Heart left ventricle (tissue), 16 donors: Measurements from ENCODE around the gene LRRFIP1. TPM values are rescaled to one million over a fixed set of nuclear protein-coding genes. Genes with fewer than 3 reads are reported as not detected.

Source experiments
- ATAC-seq, 4 donors: fragments of 200-7000 bp; cut with Tn5 transposase; one replicate each; pipeline ENCODE4 v1.9.1; 2020 to 2022; ENCODE audit warnings: moderate library complexity in 4 of 4, mild to moderate bottlenecking in 3 of 4, moderate number of reproducible peaks in 1 of 4
- DNase-seq, 5 donors: peaks; one replicate each; pipeline ENCODE4 v3.0.0-alpha.2; 2020
- H3K27ac ChIP-seq, 12 donors: fragments of 200-600 bp; sonication (generic) in 4 of 12; one replicate each; pipeline versions ENCODE4 v1.5.0 to v1.8.0; 2016 to 2022; ENCODE audit warnings: mild to moderate bottlenecking in 2 of 12
- H3K27me3 ChIP-seq, 9 donors: fragments of 200-600 bp; sonication (generic) in 2 of 9; one replicate each; pipeline versions ENCODE4 v1.5.1 to v1.8.0; 2016 to 2022; ENCODE audit warnings: mild to moderate bottlenecking in 3 of 9
- H3K36me3 ChIP-seq, 9 donors: fragments of 200-600 bp; sonication (generic) in 2 of 9; one replicate each; pipeline versions ENCODE4 v1.5.0 to v1.8.0; 2018 to 2022; ENCODE audit warnings: mild to moderate bottlenecking in 2 of 9
- H3K4me1 ChIP-seq, 12 donors: fragments of 200-600 bp; sonication (generic) in 4 of 12; one replicate each; pipeline versions ENCODE4 v1.5.0 to v1.8.0; 2016 to 2022; ENCODE audit warnings: mild to moderate bottlenecking in 3 of 12
- H3K4me3 ChIP-seq, 12 donors: fragments of 200-600 bp; sonication (generic) in 4 of 12; one replicate each; pipeline versions ENCODE4 v1.5.0 to v1.8.0; 2017 to 2022; ENCODE audit warnings: mild to moderate bottlenecking in 9 of 12, moderate library complexity in 4 of 12
- H3K9me3 ChIP-seq, 12 donors: fragments of 200-600 bp; sonication (generic) in 4 of 12; one replicate each; pipeline versions ENCODE4 v1.5.0 to v1.8.0; 2016 to 2022; ENCODE audit warnings: mild to moderate bottlenecking in 1 of 12
- CTCF ChIP-seq, 12 donors: fragments of 200-600 bp; sonication (generic) in 4 of 12; IDR thresholded peaks; one replicate each; pipeline versions ENCODE4 v1.5.0 to v1.8.0; 2018 to 2022; ENCODE audit warnings: antibody characterized with exemption in 12 of 12, mild to moderate bottlenecking in 5 of 12
- POLR2A ChIP-seq, 2 donors: fragments of 450-650 bp; IDR thresholded peaks; one replicate each; pipeline ENCODE4 v1.6.1; 2017; ENCODE audit warnings: antibody characterized with exemption in 2 of 2, mild to moderate bottlenecking in 2 of 2, moderate library complexity in 2 of 2
- WGBS, 4 donors: extraction: QIAGEN DNeasy Blood & Tissue Kit in 2 of 4; methylation state at CpG; one replicate each; pipeline versions ENCODE4 v1.1.5 to v1.1.7; 2013 to 2018; 5-methylcytosine and 5-hydroxymethylcytosine counted together
- intact Hi-C, 10 donors: fragments of 100-400 bp; cut with DNase I; formaldehyde crosslinking; loops; one replicate each; pipeline versions ENCODE4 v1.11.1 to v1.14.2; 2022
- polyA plus RNA-seq, 2 donors: library from polyadenylated mRNA; stranded (reverse); fragments of 200-250 nt; gene quantifications; one replicate each; pipeline ENCODE4 v1.2.3, GENCODE V29; 2013
- total RNA-seq, 9 donors: library from RNA; depleted of rRNA in 2 of 9; stranded (reverse); fragments of >200 nt in 2 of 9; fragmentation: NEBNext Ultra II Directional in 3 of 9; extraction: Animal tissue kit (Norgen Biotek cat#: 25700) in 3 of 9; gene quantifications; one replicate each; pipeline versions ENCODE4 v1.1.0 to v1.2.4, GENCODE V29; 2016 to 2023
- donor health status: ischemic (EF 13 %, LVEDD 7.1; RV severe dilation, severe dysfunction).
- donor health status: healthy with polysubstance abuse.
- donor health status: DM: no; HTN: yes; CAD: no.
- donor health status: DM: no; HTN: no; CAD: no.
- donor health status: ischemic (EF 25% LVEDD 6.9; RV normal size, moderate dysfunction).
- donor health status: ischemic (EF 25% LVEDD 5.7; RV mildly dilated, moderate dysfunction).
- donor health status: healthy.
- donor health status: DM: yes; HTN: yes; CAD: no.
- donor health status: ischemic (EF 35%, LVEDD 5.7; RV mildly dilated, moderate dysfunction).
- donor health status: nonischemic (EF 11% LVEDD 7.7; RV severe dilation, severe dysfunction).
- donor health status: DM: yes; HTN: yes; CAD: no.
- donor health status: PGD.
- donor health status: ischemic (EF 29% LVEDD 5.4; RV normal size, mild dysfunction).
- donor health status: nonischemic (EF 23%, LVEDD 6.1; RV moderate dilation, normal function).

Gene LRRFIP1
- total and polyA plus RNA-seq, 11 donors, result 78.7 to 151 (median 111) TPM

GRCh38 chr2:237743024-237743423, 115.6 kb downstream of the LRRFIP1 start:
- DNase-seq (no peak), ATAC-seq (no peak)
- TF ChIP-seq POLR2A (IDR thresholded peaks at IDR 0.05) (no peak), CTCF (IDR thresholded peaks at IDR 0.05) (no peak)
- 82 to 87% (median 85%) methylated on average over 6 of the region's 6 CpGs for WGBS, 4 donors
- Histone ChIP-seq H3K9me3 (no peaks in the 10 kb centered on the region), H3K4me1 (peaks cover 0 to 74% (median 63%) of the 10 kb centered on the region in 12 donors), H3K36me3 (peaks cover 0 to 42% (median 16%) of the 10 kb centered on the region in 9 donors), H3K27ac (peak overlapping the region in 5 of 12 donors; percentile 4 to 56 (median 23)), H3K27me3 (no peaks in the 10 kb centered on the region), H3K4me3 (no peak overlapping the region)
- intact Hi-C loops, result loop anchor here in 8 of 10 donors (2.0 to 10.0 kb wide), 5 partner anchors 51 to 228 kb away; no protein-coding TSS in a partner anchor

GRCh38 chr2:237743561-237744269, 116.3 kb downstream of the LRRFIP1 start:
- Histone ChIP-seq H3K9me3 (no peaks in the 10 kb centered on the region), H3K4me3 (no peak overlapping the region), H3K4me1 (peaks cover 0 to 67% (median 56%) of the 10 kb centered on the region in 12 donors), H3K27ac (peak overlapping the region in 7 of 12 donors; percentile 0 to 56 (median 23)), H3K27me3 (no peaks in the 10 kb centered on the region), H3K36me3 (peaks cover 0 to 42% (median 23%) of the 10 kb centered on the region in 9 donors)
- 46 to 56% (median 52%) methylated on average over 12 of the region's 12 CpGs for WGBS, 4 donors
- intact Hi-C loops, result loop anchor here (1.0 to 10.0 kb wide), 11 partner anchors 51 to 231 kb away; no protein-coding TSS in a partner anchor
- DNase-seq (no peak), ATAC-seq (no peak)
- no peak for TF ChIP-seq POLR2A (IDR thresholded peaks at IDR 0.05)
- no peak for TF ChIP-seq CTCF (IDR thresholded peaks at IDR 0.05)

- Histone ChIP-seq H3K36me3 (peaks cover 0 to 45% (median 29%) of the 10 kb centered on the region in 9 donors), H3K27me3 (no peaks in the 10 kb centered on the region), H3K27ac (peak overlapping the region in 6 of 12 donors; percentile 0 to 56 (median 32)), H3K9me3 (no peaks in the 10 kb centered on the region), H3K4me1 (peaks cover 0 to 62% (median 51%) of the 10 kb centered on the region in 12 donors), H3K4me3 (no peak overlapping the region)
- ATAC-seq (no peak), DNase-seq (no peak)
- WGBS, 4 donors, result 86 to 91% (median 89%) methylated on average over 6 of the region's 6 CpGs
- TF ChIP-seq POLR2A (IDR thresholded peaks at IDR 0.05), result no peak
- no peak for TF ChIP-seq CTCF (IDR thresholded peaks at IDR 0.05)
- intact Hi-C loops, result loop anchor here (1.0 to 10.0 kb wide), 11 partner anchors 52 to 231 kb away; no protein-coding TSS in a partner anchor
These were observed 116.9 kb downstream of the LRRFIP1 start for GRCh38 chr2:237744270-237744612.

- ATAC-seq, result peak; percentile 79 to 86 (median 82)
- no peaks in the 10 kb centered on the region for H3K9me3 ChIP-seq
- H3K4me1 ChIP-seq, result peaks cover 0 to 57% (median 46%) of the 10 kb centered on the region in 12 donors
- no peak overlapping the region for H3K4me3 ChIP-seq
- 42 to 46% (median 43%) methylated on average over 18 of the region's 18 CpGs for WGBS, 4 donors
- peak overlapping the region in 7 of 12 donors; percentile 17 to 56 (median 23) for H3K27ac ChIP-seq
- peaks cover 0 to 50% (median 33%) of the 10 kb centered on the region in 9 donors for H3K36me3 ChIP-seq
- H3K27me3 ChIP-seq, result no peaks in the 10 kb centered on the region
- no peak for TF ChIP-seq POLR2A (IDR thresholded peaks at IDR 0.05)
- peak; percentile 98 to 100 (median 99) for TF ChIP-seq CTCF (IDR thresholded peaks at IDR 0.05)
- intact Hi-C loops, result loop anchor here (1.0 to 10.0 kb wide), 14 partner anchors 52 to 232 kb away; no protein-coding TSS in a partner anchor
- peak; percentile 71 to 90 (median 76) for DNase-seq
These were observed 117.3 kb downstream of the LRRFIP1 start for GRCh38 chr2:237744613-237745249.
